Fibroblast of lung (primary cell): ENCODE measurements around the gene AADACL2.

ENCODE experiments used
- CTCF ChIP-seq, 2 donors: IDR thresholded peaks in 1 of 2; conservative IDR thresholded peaks in 1 of 2; 1 replicate in 1 of 2; 2 replicates in 1 of 2; pipeline ENCODE4 v1.5.1; 2011 to 2012; ENCODE audit warnings: low read length in 2 of 2, control low read depth in 1 of 2, inconsistent platforms in 1 of 2, low read depth in 1 of 2, mild to moderate bottlenecking in 1 of 2
- EZH2 ChIP-seq: IDR thresholded peaks from 2 replicates; pipeline ENCODE4 v1.5.1; 2012; ENCODE audit warnings: low read length, control low read depth, mild to moderate bottlenecking; ENCODE audit errors: missing control alignments

GRCh38 chr3:151686257-151686656 is 47.5 kb upstream of the AADACL2 start:
- no peak for TF ChIP-seq CTCF (conservative IDR thresholded peaks at IDR 0.05 in 1 of 2, IDR thresholded peaks at IDR 0.05 in 1 of 2; ENCODE audit: low read depth in 1 of 2, low read length in 2 of 2)
- no peak for TF ChIP-seq EZH2
